ENCODE results near the gene TIMP1.

GRCh38 chrX:47621851-47622250 lies 39.6 kb downstream of the TIMP1 start:
- TF ChIP-seq, protein P1, sequence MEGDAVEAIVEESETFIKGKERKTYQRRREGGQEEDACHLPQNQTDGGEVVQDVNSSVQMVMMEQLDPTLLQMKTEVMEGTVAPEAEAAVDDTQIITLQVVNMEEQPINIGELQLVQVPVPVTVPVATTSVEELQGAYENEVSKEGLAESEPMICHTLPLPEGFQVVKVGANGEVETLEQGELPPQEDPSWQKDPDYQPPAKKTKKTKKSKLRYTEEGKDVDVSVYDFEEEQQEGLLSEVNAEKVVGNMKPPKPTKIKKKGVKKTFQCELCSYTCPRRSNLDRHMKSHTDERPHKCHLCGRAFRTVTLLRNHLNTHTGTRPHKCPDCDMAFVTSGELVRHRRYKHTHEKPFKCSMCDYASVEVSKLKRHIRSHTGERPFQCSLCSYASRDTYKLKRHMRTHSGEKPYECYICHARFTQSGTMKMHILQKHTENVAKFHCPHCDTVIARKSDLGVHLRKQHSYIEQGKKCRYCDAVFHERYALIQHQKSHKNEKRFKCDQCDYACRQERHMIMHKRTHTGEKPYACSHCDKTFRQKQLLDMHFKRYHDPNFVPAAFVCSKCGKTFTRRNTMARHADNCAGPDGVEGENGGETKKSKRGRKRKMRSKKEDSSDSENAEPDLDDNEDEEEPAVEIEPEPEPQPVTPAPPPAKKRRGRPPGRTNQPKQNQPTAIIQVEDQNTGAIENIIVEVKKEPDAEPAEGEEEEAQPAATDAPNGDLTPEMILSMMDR (IDR thresholded peaks at IDR 0.05; ENCODE audit: poor library complexity) = no peak
- TF ChIP-seq EZH2phosphoT487 (IDR thresholded peaks at IDR 0.05; ENCODE audit: low read depth, severe bottlenecking, unreplicated experiment) = no peak
- TF ChIP-seq EZH2 (IDR thresholded peaks at IDR 0.05; ENCODE audit: borderline replicate concordance) = no peak

All from hepatocyte (in vitro differentiated cells).